ENCODE results near the gene TCHHL1. TPM values are rescaled to one million over a fixed set of nuclear protein-coding genes. Genes with fewer than 3 reads are reported as not detected.

TCHHL1 gene
- total and polyA plus RNA-seq, 2 of the 8 experiments (the other 6 are each of a cell fraction or from before 2014, with no cell fraction given): not detected

DNA sequence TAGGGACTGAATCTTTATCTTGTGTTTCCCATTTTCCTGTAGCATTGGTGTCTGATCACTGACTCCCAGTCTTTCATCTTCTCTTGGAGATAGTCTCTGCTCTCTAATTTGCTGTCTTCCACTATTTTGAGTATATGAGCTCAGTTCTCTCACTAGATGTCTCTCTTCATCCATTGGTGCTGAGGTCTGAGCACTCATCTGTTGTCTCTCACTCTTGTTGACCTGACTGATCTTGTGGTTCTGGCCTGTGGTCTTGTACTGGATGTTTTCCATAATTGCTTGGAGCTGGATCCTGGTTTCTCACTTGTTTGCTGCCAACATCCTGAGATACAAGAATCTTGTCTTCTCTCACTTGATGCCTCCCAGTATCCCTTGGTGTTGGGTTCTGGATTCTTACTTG lies 26.9 kb downstream of the TCHHL1 start:
- no peak overlapping the region for H2AK5ac ChIP-seq (ENCODE audit: low read depth, low read length)
- no peak overlapping the region for H3K4me3 ChIP-seq (ENCODE audit: extremely low read depth in 1 of 4, insufficient read depth in 2 of 4, low read depth in 3 of 4, low read length in 4 of 4)
- H3K4me1 ChIP-seq (replicated peaks in 1 of 4; ENCODE audit: control insufficient read depth in 3 of 4, insufficient read depth in 4 of 4, low read length in 3 of 4): no peaks in the 10 kb centered on the region
- FAIRE-seq (no peak), DNase-seq (ENCODE audit: low read depth in 1 of 2, low spot score in 2 of 2) (no peak)
- H4K5ac ChIP-seq (ENCODE audit: insufficient read length, low read depth, low read length): no peak overlapping the region
- ChIA-PET POLR2A (ENCODE audit: partially characterized antibody) (no interaction called here), CTCF (ENCODE audit: partially characterized antibody) (no interaction called here)
- H2BK12ac ChIP-seq (ENCODE audit: low read depth, low read length): no peak overlapping the region
- H3K27me3 ChIP-seq (replicated peaks in 1 of 4; ENCODE audit: control insufficient read depth in 3 of 4, extremely low read depth in 1 of 4, insufficient read depth in 3 of 4, low read length in 3 of 4): no peaks in the 10 kb centered on the region
- no peaks in the 10 kb centered on the region for H3K36me3 ChIP-seq (ENCODE audit: control insufficient read depth in 2 of 4, insufficient read depth in 4 of 4, low read length in 3 of 4)
- no peak overlapping the region for H3K18ac ChIP-seq (ENCODE audit: extremely low read depth, low read length)
- H3K56ac ChIP-seq (replicated peaks; ENCODE audit: insufficient read length, low read depth, low read length): no peak overlapping the region
- no peak overlapping the region for H3K27ac ChIP-seq (ENCODE audit: low read depth, low read length)
- no peak overlapping the region for H3K4me2 ChIP-seq (ENCODE audit: insufficient read depth in 1 of 2, low read depth in 2 of 2, low read length in 2 of 2)
- H4K91ac ChIP-seq (replicated peaks; ENCODE audit: insufficient read length, low read length): no peak overlapping the region
- no peak overlapping the region for H3K9ac ChIP-seq (replicated peaks in 1 of 4; ENCODE audit: extremely low read depth in 1 of 4, low read depth in 3 of 4, low read length in 3 of 4)
- no peak overlapping the region for H2BK20ac ChIP-seq (ENCODE audit: low read length)
- H3K14ac ChIP-seq (ENCODE audit: insufficient read length): no peak overlapping the region
- no peak overlapping the region for H2BK120ac ChIP-seq (replicated peaks; ENCODE audit: low read depth, low read length)
- H3K4ac ChIP-seq (replicated peaks; ENCODE audit: insufficient read length, low read depth, low read length): no peak overlapping the region
- H4K8ac ChIP-seq (ENCODE audit: extremely low read depth, insufficient read depth, low read length): no peak overlapping the region
- TF ChIP-seq NANOG (IDR thresholded peaks at IDR 0.05; ENCODE audit: insufficient read depth, low read depth, low read length, poor library complexity, severe bottlenecking) (no peak), ATF3 (IDR thresholded peaks at IDR 0.05; ENCODE audit: insufficient read depth, low read depth, low read length) (no peak), SIRT6 (IDR thresholded peaks at IDR 0.05; ENCODE audit: low read length) (no peak), NRF1 (IDR thresholded peaks at IDR 0.05; ENCODE audit: low read depth, low read length) (no peak), RFX5 (IDR thresholded peaks at IDR 0.05; ENCODE audit: borderline replicate concordance, low read depth, low read length) (no peak), ZNF274 (IDR thresholded peaks at IDR 0.05; ENCODE audit: borderline replicate concordance, extremely low read depth, low read length) (no peak), GTF2F1 (IDR thresholded peaks at IDR 0.05; ENCODE audit: borderline replicate concordance, low read depth, low read length) (no peak), MAFK (IDR thresholded peaks at IDR 0.05; ENCODE audit: low read depth, low read length) (no peak), SUZ12 (IDR thresholded peaks at IDR 0.05; ENCODE audit: low read length) (no peak), JUND (IDR thresholded peaks at IDR 0.05; ENCODE audit: low read length) (no peak)
- no peak overlapping the region for H2BK15ac ChIP-seq (ENCODE audit: low read length)
- H3K79me1 ChIP-seq (ENCODE audit: low read depth, low read length): no peaks in the 10 kb centered on the region
- H3K9me3 ChIP-seq (ENCODE audit: insufficient read depth in 2 of 2, low read depth in 1 of 2, low read length in 1 of 2): peaks cover 39 to 42% of the 10 kb centered on the region in 2 experiments; a peak in 3 of 4 replicates
- no peak overlapping the region for H3K23ac ChIP-seq (ENCODE audit: insufficient read length)
- no peak overlapping the region for H2AFZ ChIP-seq (ENCODE audit: low read length)
- no peaks in the 10 kb centered on the region for H3K23me2 ChIP-seq (ENCODE audit: low read depth, low read length)
- no peak overlapping the region for H2BK5ac ChIP-seq (ENCODE audit: low read depth, low read length)
- no peaks in the 10 kb centered on the region for H3K79me2 ChIP-seq (ENCODE audit: control insufficient read depth in 1 of 2, insufficient read depth in 2 of 2, low read length in 2 of 2)
- no peaks in the 10 kb centered on the region for H4K20me1 ChIP-seq (replicated peaks in 1 of 2; ENCODE audit: control insufficient read depth in 1 of 2, insufficient read depth in 2 of 2, low read length in 2 of 2)
